HG02610 (cell line): Measurements from ENCODE around the gene RTCA.

Source experiments
- ATAC-seq: cut with Tn5 transposase; IDR thresholded peaks from one replicate; pipeline ENCODE4 v1.9.1; 2021; ENCODE audit warnings: mild to moderate bottlenecking, moderate library complexity; ENCODE audit not compliant: unreplicated experiment

Gene RTCA

GRCh38 chr1:100342348-100342747 lies 76.3 kb downstream of the RTCA start:
- ATAC-seq: no peak
